SK-N-SH (cell line): ENCODE results near the gene CNTNAP5. TPM values are rescaled to one million over a fixed set of nuclear protein-coding genes. Genes with fewer than 3 reads are reported as not detected.

ENCODE experiments used
- CTCF ChIA-PET: fragments of 300-600, 350-600 bp; formaldehyde crosslinking; extraction: SDS; loops from one replicate; lab custom pipeline; 2021; lab: Yijun Ruan, JAX
- POLR2A ChIA-PET: fragments of 350-600 bp; sonication (Branson Sonifier 250); formaldehyde crosslinking; extraction: SDS; loops from one replicate; lab custom pipeline; 2020; ENCODE audit warnings: antibody characterized with exemption, inconsistent platforms; lab: Yijun Ruan, JAX
- DNase-seq: peaks from one replicate; pipeline ENCODE4 v3.0.0; 2012
- H2AFZ ChIP-seq: fragments of 200-600 bp; sonication (generic); 2 replicates; pipeline ENCODE4 v1.8.1; 2016; ENCODE audit warnings: antibody characterized with exemption, mild to moderate bottlenecking, low read depth
- H3F3A ChIP-seq: fragments of 200-600 bp; sonication (generic); replicated peaks from 2 replicates; pipeline ENCODE3; 2016; ENCODE audit warnings: antibody characterized with exemption, mild to moderate bottlenecking; ENCODE audit not compliant: insufficient read depth
- H3K27ac ChIP-seq, 2 experiments: fragments of 200-500 bp in 1 of 2; fragments of 200-600 bp in 1 of 2; sonication (Bioruptor generic) in 1 of 2; sonication (generic), shearing (Covaris generic) in 1 of 2; 2 replicates each; pipeline versions ENCODE4 v1.5.1 to v1.6.1; 2014 to 2016; ENCODE audit warnings: low read depth in 2 of 2, inconsistent platforms in 1 of 2, low read length in 1 of 2, mild to moderate bottlenecking in 1 of 2, mixed read lengths in 1 of 2
- H3K27me3 ChIP-seq: fragments of 200-600 bp; sonication (generic), shearing (Covaris generic); 2 replicates; pipeline ENCODE4 v1.6.1; 2016; ENCODE audit warnings: mixed run types; ENCODE audit not compliant: insufficient read depth
- H3K36me3 ChIP-seq, 2 experiments: fragments of 200-500 bp in 1 of 2; fragments of 200-600 bp in 1 of 2; sonication (Bioruptor generic) in 1 of 2; sonication (generic) in 1 of 2; replicated peaks in 1 of 2; 2 replicates each; pipeline versions ENCODE3 to v1.5.1; 2014 to 2016; ENCODE audit warnings: low read length in 1 of 2, mild to moderate bottlenecking in 1 of 2; ENCODE audit not compliant: insufficient read depth in 2 of 2, control insufficient read depth in 1 of 2
- H3K4me1 ChIP-seq, 2 experiments: fragments of 200-500 bp in 1 of 2; fragments of 200-600 bp in 1 of 2; sonication (Bioruptor generic) in 1 of 2; sonication (generic), shearing (Covaris generic) in 1 of 2; 2 replicates each; pipeline versions ENCODE4 v1.5.1 to v1.6.1; 2014 to 2016; ENCODE audit warnings: low read depth in 1 of 2, low read length in 1 of 2, mixed run types in 1 of 2; ENCODE audit not compliant: insufficient read depth in 2 of 2, control insufficient read depth in 1 of 2
- H3K4me2 ChIP-seq: fragments of 200-600 bp; sonication (generic), shearing (Covaris generic); 2 replicates; pipeline ENCODE4 v1.6.1; 2017; ENCODE audit warnings: mixed run types
- H3K4me3 ChIP-seq, 2 experiments: fragments of 200-500 bp in 1 of 2; fragments of 200-600 bp in 1 of 2; sonication (Bioruptor generic) in 1 of 2; sonication (generic), shearing (Covaris generic) in 1 of 2; 2 replicates each; pipeline versions ENCODE4 v1.5.1 to v1.8.1; 2014 to 2016; ENCODE audit warnings: low read depth in 2 of 2, inconsistent platforms in 1 of 2, low read length in 1 of 2, mild to moderate bottlenecking in 1 of 2, mixed read lengths in 1 of 2, moderate library complexity in 1 of 2
- H3K79me2 ChIP-seq: fragments of 200-600 bp; sonication (generic); 2 replicates; pipeline ENCODE4 v1.8.1; 2017; ENCODE audit warnings: mild to moderate bottlenecking; ENCODE audit not compliant: insufficient read depth
- H3K9ac ChIP-seq: fragments of 200-600 bp; sonication (generic); 2 replicates; pipeline ENCODE4 v1.6.1; 2017; ENCODE audit warnings: mixed run types
- H3K9me2 ChIP-seq: fragments of 200-600 bp; sonication (generic); 2 replicates; pipeline ENCODE4 v1.6.1; 2017; ENCODE audit warnings: mixed run types
- H3K9me3 ChIP-seq: fragments of 200-600 bp; sonication (generic); 2 replicates; pipeline ENCODE4 v1.6.1; 2017; ENCODE audit warnings: mixed run types, mild to moderate bottlenecking, moderate library complexity
- H4K20me1 ChIP-seq: fragments of 200-600 bp; sonication (generic); 2 replicates; pipeline ENCODE4 v1.6.1; 2017; ENCODE audit warnings: mild to moderate bottlenecking, mixed run types; ENCODE audit not compliant: insufficient read depth
- CHD2 ChIP-seq: fragments of 150-350 bp; IDR thresholded peaks from 2 replicates; pipeline ENCODE4 v1.6.1; 2018; ENCODE audit warnings: low read length; ENCODE audit not compliant: partially characterized antibody
- CTCF ChIP-seq: fragments of 200-600 bp; sonication (generic); IDR thresholded peaks from 2 replicates; pipeline ENCODE4 v1.6.1; 2017; ENCODE audit warnings: antibody characterized with exemption, mild to moderate bottlenecking, moderate library complexity
- ELF1 ChIP-seq: IDR thresholded peaks from 2 replicates; pipeline ENCODE4 v1.4.0; 2012
- EP300 ChIP-seq, 2 experiments: IDR thresholded peaks; 2 replicates each; pipeline versions ENCODE4 v1.4.0 to v1.6.1; 2012; ENCODE audit warnings: borderline replicate concordance in 1 of 2, low read depth in 1 of 2, low read length in 1 of 2
- FOSL2 ChIP-seq: IDR thresholded peaks from 2 replicates; pipeline ENCODE4 v1.4.0; 2012; ENCODE audit warnings: low read depth, mild to moderate bottlenecking, moderate library complexity, borderline replicate concordance
- FOXJ3 ChIP-seq: sonication (generic); formaldehyde crosslinking; IDR thresholded peaks from 2 replicates; pipeline ENCODE4 v1.5.1; 2020; ENCODE audit warnings: mild to moderate bottlenecking, missing genetic modification reagents
- IRF3 ChIP-seq: fragments of 150-350 bp; IDR thresholded peaks from 2 replicates; pipeline ENCODE4 v1.6.1; 2016; ENCODE audit warnings: mild to moderate bottlenecking, low read depth, low read length
- MAX ChIP-seq: IDR thresholded peaks from 2 replicates; pipeline ENCODE4 v1.4.0; 2012; ENCODE audit warnings: low read depth
- MEF2A ChIP-seq: IDR thresholded peaks from 2 replicates; pipeline ENCODE4 v1.4.0; 2012; ENCODE audit warnings: low read depth, borderline replicate concordance
- NFIC ChIP-seq: IDR thresholded peaks from 2 replicates; pipeline ENCODE4 v1.4.0; 2012; ENCODE audit warnings: borderline replicate concordance
- NRF1 ChIP-seq: IDR thresholded peaks from 2 replicates; pipeline ENCODE4 v1.6.1; 2012; ENCODE audit warnings: low read depth, mild to moderate bottlenecking, low read length
- RAD21 ChIP-seq: IDR thresholded peaks from 2 replicates; pipeline ENCODE4 v1.6.1; 2012; ENCODE audit warnings: mild to moderate bottlenecking, low read length
- RCOR1 ChIP-seq: fragments of 150-350 bp; IDR thresholded peaks from 2 replicates; pipeline ENCODE4 v1.6.1; 2017; ENCODE audit warnings: antibody characterized with exemption, low read length
- RFX5 ChIP-seq: IDR thresholded peaks from 2 replicates; pipeline ENCODE4 v1.6.1; 2012; ENCODE audit warnings: mild to moderate bottlenecking, improper control_type of control experiment, low read length
- TAF1 ChIP-seq: IDR thresholded peaks from 2 replicates; pipeline ENCODE4 v1.6.1; 2012; ENCODE audit warnings: low read depth, mild to moderate bottlenecking, low read length, moderate library complexity, borderline replicate concordance
- TEAD4 ChIP-seq: IDR thresholded peaks from 2 replicates; pipeline ENCODE4 v1.4.0; 2012; ENCODE audit warnings: mild to moderate bottlenecking, borderline replicate concordance; ENCODE audit not compliant: insufficient read depth
- USF1 ChIP-seq: IDR thresholded peaks from 2 replicates; pipeline ENCODE4 v1.4.0; 2012; ENCODE audit warnings: low read depth, borderline replicate concordance
- YY1 ChIP-seq: IDR thresholded peaks from 2 replicates; pipeline ENCODE4 v1.4.0; 2012; ENCODE audit warnings: low read depth, mild to moderate bottlenecking
- WGBS: methylation state at CpG from one replicate; pipeline ENCODE4 v1.1.6; 2017; ENCODE audit warnings: low lambda C conversion rate; 5-methylcytosine and 5-hydroxymethylcytosine counted together
- polyA plus RNA-seq, 3 experiments: library from polyadenylated mRNA; depleted of rRNA; stranded (reverse); fragments of >200 nt; gene quantifications; 2 replicates each; pipeline ENCODE4 v1.2.3, GENCODE V29; 2012

Gene CNTNAP5
- polyA plus RNA-seq, 1 of the 3 experiments (the other 2 are of a cell fraction): 0.08 TPM

GRCh38 chr2:124136110-124136509, 111.0 kb downstream of the CNTNAP5 start:
- H3K9me3 ChIP-seq: no peaks in the 10 kb centered on the region
- no peaks in the 10 kb centered on the region for H4K20me1 ChIP-seq
- no peak overlapping the region for H3K4me3 ChIP-seq
- TF ChIP-seq CHD2 (no peak), FOXJ3 (no peak), CTCF (no peak), YY1 (no peak), MAX (no peak)
- TF ChIP-seq, all 33 proteins: peak for 0
- DNase-seq: no peak
- no peaks in the 10 kb centered on the region for H3K27me3 ChIP-seq
- POLR2A ChIA-PET: no interaction called here
- H3F3A ChIP-seq: no peaks in the 10 kb centered on the region
- H2AFZ ChIP-seq: no peak overlapping the region
- H3K9me2 ChIP-seq: no peaks in the 10 kb centered on the region
- H3K9ac ChIP-seq: no peak overlapping the region
- CTCF ChIA-PET: interaction anchor here (1.3 kb wide), 1 partner anchor 15 kb away, joined by 4 read pairs; no protein-coding TSS in a partner anchor
- H3K79me2 ChIP-seq: no peaks in the 10 kb centered on the region
- WGBS: 13% methylated on average over 1 of the region's 1 CpG
- no peak overlapping the region for H3K27ac ChIP-seq
- no peaks in the 10 kb centered on the region; a peak in 1 of 4 replicates for H3K4me1 ChIP-seq
- H3K4me2 ChIP-seq: no peak overlapping the region
- no peaks in the 10 kb centered on the region for H3K36me3 ChIP-seq

GRCh38 chr2:124138076-124138475, 113.0 kb downstream of the CNTNAP5 start:
- H3K27me3 ChIP-seq: no peaks in the 10 kb centered on the region
- no peak overlapping the region for H3K4me3 ChIP-seq
- no peaks in the 10 kb centered on the region for H3K9me2 ChIP-seq
- TF ChIP-seq MAX (no peak), RFX5 (no peak), NRF1 (no peak), IRF3 (no peak), TAF1 (no peak), ELF1 (no peak), MEF2A (no peak), YY1 (no peak), RCOR1 (no peak), EP300 (IDR thresholded peaks at IDR 0.05; ENCODE audit: borderline replicate concordance in 1 of 2, low read depth in 1 of 2, low read length in 1 of 2) (no peak), TEAD4 (no peak), NFIC (no peak), RAD21 (no peak), FOSL2 (no peak), CHD2 (no peak), USF1 (no peak)
- TF ChIP-seq, all 33 proteins: peak for 0
- Histone ChIP-seq H3K27ac (no peak overlapping the region), H4K20me1 (no peaks in the 10 kb centered on the region), H3K4me2 (no peak overlapping the region), H3K36me3 (no peaks in the 10 kb centered on the region), H3K9me3 (no peaks in the 10 kb centered on the region), H3K9ac (no peak overlapping the region), H3K4me1 (no peaks in the 10 kb centered on the region; a peak in 1 of 4 replicates), H3F3A (no peaks in the 10 kb centered on the region), H3K79me2 (no peaks in the 10 kb centered on the region), H2AFZ (no peak overlapping the region)
- no peak for DNase-seq
- ChIA-PET CTCF (no interaction called here), POLR2A (no interaction called here)
- WGBS: 27% methylated on average over 3 of the region's 3 CpGs
